ENCODE results near the gene ZNF189.
"Not testable (repeated sequence)": the region's sequence is repeated elsewhere in the genome, so short reads cannot be mapped to it uniquely, and the experiment has no call there.

Gene ZNF189

DNA sequence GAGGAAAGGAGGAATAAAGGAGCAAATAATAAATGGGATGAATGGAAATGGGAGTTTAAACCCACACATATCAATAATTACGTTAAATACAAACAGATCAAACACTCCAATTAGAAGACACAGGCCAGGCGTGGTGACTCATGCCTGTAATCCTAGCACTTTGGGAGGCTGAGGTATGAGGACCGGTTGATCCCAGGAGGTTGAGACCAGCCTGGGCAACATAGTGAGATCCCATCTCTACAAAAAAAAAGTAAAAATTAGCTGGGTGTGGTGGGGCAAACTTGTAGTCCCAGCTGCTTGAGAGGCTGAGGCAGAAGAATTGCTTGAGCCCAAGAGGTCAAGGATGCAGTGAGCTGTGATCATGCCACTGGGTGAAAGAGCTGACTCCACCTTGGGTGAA lies 17.5 kb upstream of the ZNF189 start:
- no peak for DNase-seq

DNA sequence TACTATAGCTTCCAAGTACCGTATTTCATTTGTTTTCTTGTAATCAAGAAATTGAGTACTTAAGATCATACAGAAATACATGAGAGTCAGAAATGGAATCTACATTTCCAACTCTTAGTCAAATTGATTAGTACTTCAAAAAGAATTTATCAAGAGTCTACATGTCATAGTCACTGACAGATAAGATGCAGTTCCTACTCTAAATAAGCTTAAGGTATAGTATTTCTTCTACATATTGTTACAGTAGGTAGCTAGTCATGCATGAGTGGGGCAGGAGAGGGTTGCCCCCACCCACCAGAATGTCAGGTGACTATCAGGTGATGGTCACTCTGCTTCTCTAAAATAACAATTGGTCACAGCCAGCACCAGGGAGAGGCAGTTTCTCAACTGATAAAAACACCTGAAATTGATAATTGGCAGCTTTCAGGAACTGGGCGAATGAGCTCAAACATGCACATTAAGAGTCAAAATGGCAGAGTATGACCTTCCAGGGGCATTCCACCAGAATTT lies 16.8 kb upstream of the ZNF189 start:
- DNase-seq, result no peak

DNA sequence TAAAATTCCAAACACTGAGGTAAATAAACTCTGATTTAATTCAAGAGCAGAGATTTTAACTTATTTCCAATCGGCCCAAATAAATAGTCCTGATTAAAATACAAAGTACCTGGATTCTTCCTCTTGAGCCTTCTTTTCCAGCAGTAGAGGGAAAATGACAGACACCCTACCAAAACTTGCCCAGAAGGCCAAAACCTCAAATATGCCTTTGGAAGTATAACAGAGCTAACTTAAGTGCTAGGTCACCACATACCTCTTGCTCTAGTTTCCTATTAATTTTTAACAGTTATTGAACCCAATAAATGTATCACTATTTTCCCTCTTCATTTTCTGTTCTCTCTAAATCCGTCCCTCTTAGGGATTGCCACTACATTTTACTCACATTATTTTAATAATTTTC lies 15.3 kb upstream of the ZNF189 start:
- no peak for DNase-seq

DNA sequence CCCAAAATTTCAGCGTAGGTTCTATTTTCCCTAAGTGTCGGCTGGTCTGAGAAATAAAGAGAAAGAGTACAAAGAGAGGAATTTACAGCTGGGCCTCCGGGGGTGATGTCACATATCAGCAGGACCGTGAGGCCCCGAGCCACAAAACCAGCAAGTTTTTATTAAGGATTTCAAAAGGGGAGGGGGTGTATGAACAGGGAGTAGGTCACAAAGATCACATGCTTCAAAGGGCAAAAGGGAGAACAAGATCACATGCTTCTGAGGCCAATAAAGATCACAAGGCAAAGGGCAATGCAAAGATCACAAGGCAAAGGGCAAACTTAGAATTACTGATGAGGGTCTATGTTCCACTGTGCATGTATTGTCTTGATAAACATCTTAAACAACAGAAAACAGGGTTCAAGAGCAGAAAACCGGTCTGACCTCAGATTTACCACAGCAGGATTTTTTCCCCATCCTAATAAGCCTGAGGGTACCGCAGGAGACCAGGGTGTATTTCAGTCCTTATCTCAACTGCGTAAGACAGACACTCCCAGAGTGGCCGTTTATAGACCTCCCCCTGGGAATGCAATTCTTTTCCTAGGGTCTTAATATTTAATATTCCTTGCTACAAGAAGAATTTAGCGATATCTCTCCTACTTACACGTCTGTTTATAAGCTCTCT lies 13.6 kb upstream of the ZNF189 start, which contains the start of gene BAAT:
BAAT (minus strand) TSS at position 134 of the 664 bp plus-strand sequence. CDS start 13,602 bp downstream, outside the sequence.
- DNase-seq, result not testable (repeated sequence)

DNA sequence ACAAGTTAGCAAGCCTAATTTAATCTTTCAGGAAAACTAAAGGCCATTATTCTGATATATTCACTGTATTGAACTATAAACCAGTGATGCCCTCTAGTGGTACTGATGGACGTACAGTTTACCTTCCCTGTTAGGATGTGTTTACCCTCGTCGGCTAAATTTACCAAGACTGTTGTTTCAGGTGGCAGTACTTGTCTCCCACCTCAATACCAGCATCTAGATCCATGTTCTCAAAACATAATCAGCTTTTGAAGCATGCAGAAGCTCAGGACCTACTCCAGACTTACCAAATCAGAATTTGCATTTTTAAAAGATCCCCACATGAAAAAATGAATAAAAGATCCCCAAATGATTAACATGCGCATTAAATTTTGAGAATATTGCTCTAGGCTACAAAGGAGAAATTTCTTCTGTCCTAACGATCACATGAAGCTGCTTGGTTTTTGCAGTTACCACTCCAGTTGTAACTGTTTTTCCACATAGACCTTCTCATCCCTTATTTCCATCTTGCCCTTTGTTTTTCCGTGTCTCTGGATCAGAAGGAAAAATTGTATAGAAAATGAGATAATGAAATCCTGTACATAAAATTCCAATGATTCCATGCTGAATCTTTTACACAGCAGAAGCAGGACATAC lies 10.7 kb upstream of the ZNF189 start:
- DNase-seq, result peak; percentile 1 to 58

DNA sequence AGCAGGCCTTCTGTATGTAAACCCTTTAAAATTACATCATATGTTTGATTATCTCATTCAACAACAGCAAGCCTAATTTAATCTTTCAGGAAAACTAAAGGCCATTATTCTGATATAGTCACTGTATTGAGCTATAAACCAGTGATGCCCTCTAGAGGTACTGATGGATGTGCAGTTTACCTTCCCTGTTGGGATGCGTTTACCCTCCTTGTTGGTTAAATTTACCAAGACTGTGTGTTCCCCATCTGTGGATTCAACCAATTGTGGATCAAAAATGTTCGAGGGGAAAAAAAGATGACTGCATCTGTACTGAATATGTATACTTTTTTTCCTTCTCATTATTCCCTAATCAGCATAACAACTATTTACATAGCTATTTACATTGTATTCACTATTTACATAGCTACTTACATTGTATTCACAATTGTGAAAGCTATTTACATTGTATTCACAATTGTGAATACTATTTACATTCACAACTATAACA lies 10.1 kb upstream of the ZNF189 start:
- peak in 1 of 2 experiments; percentile 11 for DNase-seq

DNA sequence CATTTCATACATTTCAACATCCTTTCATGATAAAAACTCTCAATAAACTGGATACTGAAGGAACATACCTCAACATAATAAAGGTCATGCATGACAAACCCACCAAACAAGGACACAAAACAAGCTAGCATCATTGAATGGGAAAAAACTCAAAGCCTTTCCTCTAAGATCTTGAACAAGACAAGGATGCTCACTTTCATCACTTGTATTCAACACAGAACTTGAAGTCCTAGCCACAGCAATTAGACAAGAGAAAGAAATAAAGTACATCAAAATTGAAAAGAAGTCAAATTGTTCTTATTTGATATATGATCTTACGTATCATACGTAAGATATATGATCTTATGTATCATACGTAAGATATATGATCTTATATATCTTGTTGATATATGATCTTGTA lies 5.5 kb upstream of the ZNF189 start:
- no peak for DNase-seq

DNA sequence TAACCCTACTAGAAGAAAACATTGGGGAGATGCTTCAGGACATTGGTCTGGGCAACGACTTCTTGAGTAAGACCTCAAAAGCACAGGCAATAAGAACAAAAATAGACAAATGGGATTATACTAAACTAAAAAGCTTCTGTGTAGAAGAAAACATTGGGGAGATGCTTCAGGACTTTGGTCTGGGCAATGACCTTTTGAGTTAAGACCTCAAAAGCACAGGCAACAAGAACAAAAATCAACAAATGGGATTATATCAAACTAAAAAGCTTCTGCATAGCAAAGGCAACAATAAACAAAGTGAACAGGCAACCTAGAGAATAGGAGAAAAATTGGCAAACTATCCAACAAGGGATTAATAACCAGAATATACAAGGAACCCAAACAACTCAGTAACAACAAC lies 4.0 kb upstream of the ZNF189 start:
- no peak for DNase-seq

DNA sequence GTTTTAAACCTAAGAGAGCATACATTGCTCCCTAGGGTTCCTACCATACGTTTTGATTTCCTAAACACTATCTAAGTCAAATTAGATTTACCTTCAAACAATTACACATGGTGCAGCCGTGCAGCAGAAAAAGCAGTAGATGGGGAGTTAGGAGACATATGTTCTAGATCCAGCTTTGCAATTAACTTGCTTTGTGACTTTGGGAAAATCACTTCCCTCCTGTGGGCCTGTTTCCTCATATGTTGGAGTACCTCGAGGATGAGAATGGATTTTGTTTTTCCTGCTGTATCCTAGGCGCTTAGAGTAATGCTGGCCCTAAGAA lies 944 bp upstream of the ZNF189 start:
- DNase-seq, result peak in 1 of 2 experiments; percentile 21

DNA sequence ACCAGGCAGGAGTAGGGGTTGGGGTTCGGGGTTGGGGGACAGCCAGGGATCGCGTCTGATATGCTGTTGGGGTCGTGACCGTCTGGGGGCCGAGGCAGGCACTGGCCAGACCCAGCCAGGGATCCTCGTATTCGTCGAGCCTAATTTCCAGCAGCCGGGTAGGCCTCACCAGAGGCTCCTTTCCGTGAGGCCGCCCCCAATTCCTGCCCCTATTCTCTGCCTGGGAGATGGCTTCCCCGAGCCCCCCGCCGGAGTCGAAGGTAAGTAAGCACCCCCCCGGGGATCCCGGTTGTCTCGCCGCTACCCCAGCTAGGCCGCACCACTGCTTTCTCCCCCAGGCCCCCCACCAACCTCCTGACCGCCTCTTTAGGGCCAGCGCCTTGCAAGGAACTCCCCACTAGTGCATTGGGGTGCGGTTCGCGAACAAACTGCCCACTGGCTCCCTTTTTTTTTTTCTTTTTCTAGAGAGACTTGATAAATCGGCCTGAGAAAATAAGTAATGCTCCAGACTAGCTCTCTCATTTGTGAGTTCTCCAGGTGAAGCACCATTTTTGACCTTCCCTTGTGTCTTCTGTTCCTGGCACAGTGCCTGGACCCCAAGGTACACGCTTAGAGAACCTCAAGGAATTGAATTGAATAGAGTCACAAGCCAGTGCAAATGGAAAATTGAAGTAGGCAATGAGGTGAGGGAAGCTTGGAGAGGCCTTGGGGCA lies 435 bp downstream of the ZNF189 start:
- DNase-seq, result no peak

DNA sequence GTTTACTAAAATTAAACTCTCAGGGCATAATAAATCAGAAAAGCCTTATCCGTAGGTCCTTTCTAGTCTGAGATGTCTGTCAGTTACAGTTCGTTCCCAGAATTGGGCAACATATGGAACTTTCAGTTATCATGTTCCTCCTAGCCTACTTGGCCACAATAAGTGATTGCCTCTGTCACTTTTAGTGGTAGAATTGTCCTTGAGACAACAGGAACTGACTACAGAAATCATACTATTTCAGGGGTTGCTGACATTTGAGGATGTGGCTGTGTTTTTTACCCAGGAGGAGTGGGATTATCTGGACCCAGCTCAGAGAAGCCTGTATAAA lies 956 bp downstream of the ZNF189 start:
- no peak for DNase-seq

DNA sequence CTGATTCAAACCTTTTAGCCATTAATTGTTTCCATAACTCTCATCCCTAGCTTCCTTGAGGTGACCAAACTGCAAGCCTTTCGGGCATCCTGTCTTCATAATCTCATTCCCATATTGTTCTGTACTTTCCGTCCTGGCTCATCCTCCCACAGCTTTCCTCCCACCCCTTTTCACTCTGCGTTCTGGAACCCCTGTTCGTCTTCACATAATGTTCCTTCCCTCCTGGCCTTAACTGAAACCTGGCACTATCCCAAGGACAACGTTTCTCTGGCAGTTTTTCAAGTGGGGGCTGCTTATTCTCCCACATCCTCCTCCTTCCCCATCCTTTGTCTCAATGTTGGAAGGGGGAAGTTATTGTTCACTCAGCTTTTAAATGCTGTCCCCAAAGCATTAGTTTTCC lies 1.5 kb downstream of the ZNF189 start:
- DNase-seq, result no peak

DNA sequence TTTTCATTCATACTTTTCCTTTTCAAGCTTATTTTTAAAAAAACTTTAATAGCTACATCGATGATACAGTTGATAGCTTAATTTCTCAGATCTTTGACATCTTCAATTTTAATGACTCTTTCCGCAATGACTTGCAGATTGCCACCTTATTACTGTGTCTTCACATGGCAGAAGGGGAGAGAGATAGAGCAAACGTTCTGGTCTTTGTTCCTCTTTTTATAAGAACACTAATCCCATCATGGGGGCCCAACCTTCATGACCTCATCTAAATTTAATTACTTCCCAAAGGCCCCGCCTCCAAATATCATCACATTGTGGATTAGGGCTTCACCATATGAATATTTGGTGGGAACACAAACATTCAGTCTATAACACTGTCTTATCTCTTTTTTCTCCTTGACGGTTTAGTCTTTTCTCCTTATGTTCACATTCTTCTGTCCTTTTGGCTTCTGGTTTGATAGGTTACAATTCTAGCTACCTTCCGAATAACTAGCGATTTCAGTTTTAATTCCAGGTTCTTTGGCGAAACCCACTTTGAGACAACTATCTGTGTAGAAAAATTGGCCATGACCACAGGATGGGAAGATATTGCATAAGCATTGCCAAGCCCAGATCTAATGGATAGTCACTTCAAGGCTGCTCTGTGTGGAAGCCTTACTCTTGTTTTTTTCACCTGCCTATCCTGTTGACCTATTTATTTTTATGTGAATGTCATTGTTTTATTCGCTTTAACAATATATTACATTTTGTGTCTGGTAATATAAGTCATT lies 5.0 kb downstream of the ZNF189 start:
- no peak for DNase-seq

DNA sequence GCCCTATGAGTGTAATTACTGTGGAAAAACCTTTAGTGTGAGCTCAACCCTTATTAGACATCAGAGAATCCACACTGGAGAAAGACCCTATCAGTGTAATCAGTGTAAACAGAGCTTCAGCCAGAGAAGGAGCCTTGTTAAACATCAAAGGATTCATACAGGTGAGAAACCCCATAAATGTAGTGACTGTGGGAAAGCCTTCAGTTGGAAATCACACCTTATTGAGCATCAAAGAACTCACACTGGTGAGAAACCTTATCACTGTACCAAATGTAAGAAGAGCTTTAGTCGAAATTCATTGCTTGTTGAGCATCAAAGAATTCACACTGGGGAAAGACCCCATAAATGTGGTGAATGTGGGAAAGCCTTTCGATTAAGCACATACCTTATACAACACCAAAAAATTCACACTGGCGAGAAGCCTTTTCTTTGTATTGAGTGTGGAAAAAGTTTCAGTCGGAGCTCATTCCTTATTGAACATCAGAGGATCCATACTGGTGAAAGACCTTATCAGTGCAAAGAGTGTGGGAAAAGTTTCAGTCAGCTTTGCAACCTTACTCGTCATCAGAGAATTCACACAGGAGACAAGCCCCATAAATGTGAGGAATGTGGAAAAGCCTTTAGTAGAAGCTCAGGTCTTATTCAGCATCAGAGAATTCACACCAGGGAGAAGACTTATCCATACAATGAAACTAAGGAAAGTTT lies 9.9 kb downstream of the ZNF189 start:
- DNase-seq, result no peak

DNA sequence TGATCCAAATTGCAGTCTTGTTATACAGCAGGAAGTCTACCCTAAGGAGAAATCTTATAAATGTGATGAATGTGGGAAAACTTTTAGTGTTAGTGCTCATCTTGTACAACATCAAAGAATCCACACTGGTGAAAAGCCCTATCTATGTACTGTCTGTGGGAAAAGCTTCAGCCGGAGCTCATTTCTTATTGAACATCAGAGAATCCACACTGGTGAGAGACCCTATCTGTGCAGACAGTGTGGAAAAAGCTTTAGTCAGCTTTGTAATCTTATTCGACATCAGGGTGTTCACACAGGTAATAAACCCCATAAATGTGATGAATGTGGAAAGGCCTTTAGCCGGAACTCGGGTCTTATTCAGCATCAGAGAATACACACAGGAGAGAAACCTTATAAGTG lies 10.4 kb downstream of the ZNF189 start:
- no peak for DNase-seq

DNA sequence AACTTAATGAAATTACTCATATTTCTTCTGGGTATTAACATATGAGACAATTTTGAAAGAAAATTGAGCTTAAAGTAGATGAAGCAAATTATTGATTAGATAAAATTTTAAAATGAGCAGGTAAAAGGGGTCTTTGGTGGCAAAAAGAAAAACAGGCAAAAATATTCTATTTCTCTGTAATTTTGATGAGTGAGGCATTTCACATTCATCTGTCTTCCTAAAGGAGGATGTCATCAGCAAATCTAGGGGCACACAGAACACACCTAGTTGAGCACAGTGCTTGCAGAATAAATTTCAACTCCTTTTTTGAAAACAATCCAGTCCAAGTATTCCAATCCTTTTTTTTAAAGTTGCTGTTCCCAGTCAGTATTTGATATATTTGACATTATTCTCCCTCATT lies 16.2 kb downstream of the ZNF189 start:
- no peak for DNase-seq

DNA sequence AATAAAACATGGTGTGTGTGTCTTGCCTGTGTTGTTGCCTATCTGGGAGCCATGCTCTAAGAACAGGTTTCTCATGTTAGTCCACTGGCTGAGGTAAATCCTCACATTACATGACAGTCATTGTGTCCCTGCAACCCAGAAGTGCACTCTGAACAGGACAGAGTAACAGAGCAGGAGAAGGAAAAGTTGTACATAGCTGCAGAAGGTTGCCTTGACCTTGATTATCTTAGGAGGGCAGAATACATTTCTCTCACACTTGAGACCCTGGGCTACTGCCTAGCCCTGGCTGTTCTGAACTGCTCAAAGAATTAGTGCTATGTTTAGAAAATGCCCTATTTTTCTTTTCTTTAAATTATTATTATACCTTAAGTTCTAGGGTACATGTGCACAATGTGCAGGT lies 16.9 kb downstream of the ZNF189 start:
- no peak for DNase-seq

DNA sequence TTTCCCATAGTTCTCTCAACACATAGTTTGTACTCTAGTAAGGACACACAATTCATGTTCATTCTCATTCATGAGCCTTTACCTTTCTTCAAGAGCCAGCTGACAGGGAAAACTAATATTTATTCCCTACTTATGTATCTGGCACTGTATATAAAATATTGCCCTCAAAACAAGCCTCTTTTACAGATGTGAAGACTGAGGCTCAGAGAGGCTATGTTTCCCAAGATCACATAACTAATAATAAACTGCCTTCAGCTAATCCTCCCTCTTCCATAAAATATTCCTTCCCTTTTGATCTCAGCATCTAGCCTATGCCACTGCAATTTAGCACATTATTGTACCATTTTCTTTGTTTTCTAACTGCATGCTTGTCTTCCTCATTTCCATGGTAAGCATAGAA lies 18.7 kb downstream of the ZNF189 start:
- no peak for DNase-seq

DNA sequence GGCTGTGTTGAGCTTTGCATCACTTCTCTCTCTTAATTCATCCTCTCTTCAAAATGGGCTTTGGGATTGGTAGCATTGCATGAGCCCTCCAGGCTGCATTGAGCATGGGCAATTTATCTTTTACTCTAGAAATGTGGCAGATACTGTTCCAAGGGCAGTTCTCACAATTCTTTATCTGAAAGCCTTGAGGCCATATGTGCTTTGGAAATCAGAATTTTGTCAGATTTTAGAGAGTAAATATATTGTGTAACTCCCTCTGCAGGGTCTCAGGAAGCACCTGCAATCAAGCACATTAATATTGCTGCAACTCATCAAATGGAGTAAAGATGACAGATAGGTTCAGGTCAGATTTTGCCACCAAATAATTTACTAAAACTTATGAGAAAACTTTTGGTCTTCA lies 19.3 kb downstream of the ZNF189 start:
- no peak for DNase-seq

DNA sequence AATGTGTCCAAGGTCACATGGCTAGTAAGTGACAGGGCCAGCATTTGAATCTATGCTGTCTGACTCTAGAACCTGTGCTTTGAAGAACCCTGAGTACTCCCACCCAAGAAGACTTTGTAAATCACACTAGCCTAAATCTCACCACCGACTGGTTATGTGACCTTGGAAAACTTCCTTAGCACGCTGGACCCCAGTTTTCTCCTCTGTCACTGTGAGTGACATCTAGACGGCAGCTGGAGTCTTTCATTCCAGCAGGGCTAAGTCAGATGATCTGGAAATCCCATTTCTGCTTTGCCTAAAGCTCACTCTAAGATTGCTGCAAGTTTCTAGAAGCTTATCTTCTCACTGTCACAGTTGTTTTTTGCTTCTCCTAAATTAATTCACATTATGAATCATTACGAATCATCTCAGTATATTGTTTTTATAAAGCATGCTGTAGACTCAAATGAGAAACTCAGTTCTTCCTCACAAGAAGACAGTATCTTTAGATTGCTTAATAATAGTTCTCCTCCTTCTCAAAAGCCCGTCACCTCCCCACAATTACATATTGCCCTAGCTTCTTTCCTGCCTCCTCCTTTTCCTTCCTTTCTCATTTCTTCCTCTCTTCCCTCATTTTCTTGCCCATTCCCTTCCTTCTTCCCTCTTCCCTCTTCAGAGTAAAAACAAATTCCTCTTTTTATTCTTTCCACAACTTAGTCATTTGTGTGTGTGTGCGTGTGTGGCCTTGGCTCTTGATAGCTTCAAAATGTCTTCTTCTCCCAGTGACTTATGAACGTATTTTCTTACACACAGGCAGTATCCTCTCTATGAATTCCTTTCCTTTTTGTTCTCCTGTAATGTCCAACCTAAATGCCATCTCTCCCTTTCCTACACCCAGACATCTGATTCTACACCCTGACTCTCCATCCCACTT lies 20.1 kb downstream of the ZNF189 start:
- no peak for DNase-seq

DNA sequence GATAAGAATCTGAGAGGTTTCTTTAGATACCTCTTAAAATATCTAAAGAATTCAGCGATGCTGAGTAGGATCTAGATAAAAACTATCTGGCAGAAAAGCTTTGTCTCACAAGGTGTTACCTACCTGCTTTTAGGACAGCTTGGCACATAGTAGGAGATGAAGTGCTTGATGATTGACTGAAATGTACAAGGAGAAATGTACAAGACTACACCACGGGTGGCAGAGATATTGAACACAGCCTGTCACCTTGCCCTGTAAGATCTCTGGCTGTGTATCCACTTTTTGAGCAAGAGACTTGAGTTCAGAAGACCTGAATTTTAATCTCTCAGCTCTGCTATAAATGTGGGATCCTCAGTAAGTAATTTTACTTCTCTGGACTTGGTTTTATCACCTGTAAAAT lies 21.2 kb downstream of the ZNF189 start:
- no peak for DNase-seq

DNA sequence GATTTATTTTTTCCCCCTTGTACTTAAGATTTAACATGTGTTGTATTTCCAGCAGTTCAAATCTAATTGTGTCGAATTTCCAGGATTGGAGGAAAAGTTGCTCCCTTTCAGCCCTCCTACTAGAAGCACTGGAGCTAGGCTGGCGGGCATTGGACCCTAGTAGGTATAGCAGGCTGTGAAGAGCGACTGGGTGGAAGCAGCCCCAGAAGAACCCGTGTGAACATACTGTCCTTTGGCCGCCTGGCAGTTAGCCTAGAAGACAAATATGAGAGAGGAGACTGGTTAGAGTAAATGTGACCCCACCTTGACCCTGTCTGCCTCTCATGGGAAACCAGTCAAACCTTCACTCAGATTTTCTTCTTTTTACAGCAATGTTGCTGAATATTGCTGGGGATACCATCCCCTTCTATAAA lies 23.0 kb downstream of the ZNF189 start:
- DNase-seq, result no peak

Measured in NCI-H526 (cell line).